AG09319 (cell line): ENCODE data around the gene NCAPD2.
A peak's percentile ranks its signal among the peaks of the same experiment; 100 is the strongest.
"Not testable (repeated sequence)": the region's sequence is repeated elsewhere in the genome, so short reads cannot be mapped to it uniquely, and the experiment has no call there.

Experiments used
- DNase-seq: peaks from one replicate; pipeline ENCODE4 v3.0.0-alpha.2; 2010; ENCODE audit warnings: low read depth; ENCODE audit errors: extremely low read depth
- CTCF ChIP-seq: IDR thresholded peaks from 2 replicates; pipeline ENCODE4 v1.5.1; 2011; ENCODE audit warnings: low read depth, mild to moderate bottlenecking, inconsistent platforms, low read length, moderate library complexity

The NCAPD2 gene

GRCh38 chr12:6476489-6476888, 17.4 kb upstream of the NCAPD2 start:
- no peak for TF ChIP-seq CTCF
- peak; percentile 67 for DNase-seq

DNA sequence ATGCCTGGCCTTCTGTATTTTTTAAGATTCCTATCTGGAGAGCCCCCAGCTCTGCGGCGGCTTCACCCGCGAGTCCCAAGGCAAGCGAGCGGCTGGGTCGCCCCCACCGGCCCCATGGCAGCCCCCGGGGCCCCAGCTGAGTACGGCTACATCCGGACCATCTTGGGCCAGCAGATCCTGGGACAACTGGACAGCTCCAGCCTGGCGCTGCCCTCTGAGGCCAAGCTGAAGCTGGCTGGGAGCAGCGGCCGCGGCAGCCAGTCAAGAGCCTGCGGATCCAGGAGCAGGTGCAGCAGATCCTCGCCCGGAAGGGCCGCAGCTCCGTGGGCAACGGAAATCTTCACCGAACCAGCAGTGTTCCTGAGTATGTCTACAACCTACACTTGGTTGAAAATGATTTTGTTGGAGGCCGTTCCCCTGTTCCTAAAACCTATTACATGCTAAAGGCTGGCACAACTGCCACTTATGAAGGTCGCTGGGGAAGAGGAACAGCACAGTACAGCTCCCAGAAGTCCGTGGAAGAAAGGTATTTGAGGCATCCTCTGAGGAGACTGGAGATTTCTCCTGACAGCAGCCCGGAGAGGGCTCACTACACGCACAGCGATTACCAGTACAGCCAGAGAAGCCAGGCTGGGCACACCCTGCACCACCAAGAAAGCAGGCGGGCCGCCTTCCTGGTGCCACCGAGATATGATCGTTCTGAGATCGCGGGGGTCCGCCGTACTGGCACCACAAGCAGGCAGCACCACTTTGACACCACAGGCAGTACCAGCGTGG, 16.1 kb upstream of the NCAPD2 start:
- not testable (repeated sequence) for DNase-seq

- no peak for DNase-seq
- TF ChIP-seq CTCF, result no peak
Observed at GRCh38 chr12:6478416-6478815, 15.5 kb upstream of the NCAPD2 start.

GRCh38 chr12:6488240-6488639, 5.7 kb upstream of the NCAPD2 start:
- no peak for TF ChIP-seq CTCF
- no peak for DNase-seq

DNA sequence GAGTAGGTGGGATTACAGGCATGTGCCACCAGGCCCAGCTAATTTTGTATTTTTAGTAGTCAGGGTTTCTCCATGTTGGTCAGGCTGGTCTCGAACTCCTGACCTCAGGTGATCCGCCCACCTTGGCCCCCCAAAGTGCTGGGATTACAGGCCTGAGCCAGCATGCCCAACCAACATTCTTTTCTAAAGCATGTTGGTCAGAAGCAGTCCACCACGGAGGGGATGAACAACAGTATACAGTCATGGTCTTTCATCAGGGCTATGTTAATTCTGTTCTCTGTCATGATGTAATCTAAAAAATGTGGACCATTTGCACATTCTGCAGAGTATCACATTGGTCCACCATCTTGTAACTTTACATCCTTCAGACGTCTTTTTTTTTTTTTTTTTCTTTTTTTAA, 4.5 kb upstream of the NCAPD2 start:
- no peak for DNase-seq
- no peak for TF ChIP-seq CTCF

GRCh38 chr12:6490673-6491072, 3.2 kb upstream of the NCAPD2 start:
- DNase-seq, result not testable (repeated sequence)

- TF ChIP-seq CTCF, result no peak
- DNase-seq, result peak; percentile 83
Observed at GRCh38 chr12:6492838-6493496, 935 bp upstream of the NCAPD2 start, which contains the start of gene MRPL51. MRPL51 (minus strand) TSS chr12:6493262; CDS start chr12:6493136, 126 bp downstream.

DNA sequence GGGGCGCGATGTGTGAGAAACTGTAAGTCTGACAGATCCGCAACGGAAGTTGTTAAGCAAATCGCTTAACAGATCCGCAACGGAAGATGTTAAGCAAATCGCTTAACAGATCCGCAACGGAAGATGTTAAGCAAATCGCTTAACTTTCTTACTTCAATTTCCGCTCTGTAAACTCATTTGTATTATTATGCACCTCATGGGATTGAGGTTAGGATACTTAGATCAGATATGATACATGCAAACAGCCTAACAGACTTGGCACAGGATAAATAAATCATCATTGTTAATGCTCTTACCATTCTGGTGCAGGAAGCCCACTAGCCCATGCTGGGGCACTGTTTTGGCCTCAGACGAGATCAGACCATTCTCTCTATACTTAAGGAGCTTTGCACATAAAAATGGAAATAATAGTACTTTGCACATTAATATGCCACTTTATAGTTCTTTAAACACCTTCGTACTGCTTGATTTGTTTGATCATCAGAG, 399 bp downstream of the NCAPD2 start:
- no peak for DNase-seq

More for the DNA sequence above, 399 bp downstream of the NCAPD2 start:
- TF ChIP-seq CTCF, result no peak
